HuH-7 (cell line): ENCODE data around the gene LIMA1.
"Not testable (repeated sequence)": the region's sequence is repeated elsewhere in the genome, so short reads cannot be mapped to it uniquely, and the experiment has no call there.

Experiments
- DNase-seq: peaks from one replicate; pipeline ENCODE4 v3.0.0; 2011; ENCODE audit warnings: low spot score

Gene LIMA1

DNA sequence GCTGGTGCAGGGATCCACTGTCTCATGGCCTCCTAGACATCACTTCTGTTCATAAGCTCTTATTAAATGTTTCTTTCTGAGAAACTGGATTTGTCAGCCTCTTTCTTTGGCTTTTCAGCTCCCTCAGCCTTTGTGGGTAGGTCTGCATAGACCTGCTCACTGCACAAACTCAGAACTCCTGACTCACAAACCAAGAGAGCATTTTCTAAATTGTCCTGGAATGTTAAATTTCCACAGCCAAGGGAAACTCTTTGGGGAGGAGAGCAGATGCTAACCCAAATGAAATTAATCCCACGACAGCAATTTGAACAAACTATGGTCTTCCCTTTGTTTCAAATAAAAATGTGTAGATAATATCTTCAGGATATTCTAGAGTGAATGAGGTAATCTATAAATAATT, 96.6 kb downstream of the LIMA1 start:
- DNase-seq: no peak

DNA sequence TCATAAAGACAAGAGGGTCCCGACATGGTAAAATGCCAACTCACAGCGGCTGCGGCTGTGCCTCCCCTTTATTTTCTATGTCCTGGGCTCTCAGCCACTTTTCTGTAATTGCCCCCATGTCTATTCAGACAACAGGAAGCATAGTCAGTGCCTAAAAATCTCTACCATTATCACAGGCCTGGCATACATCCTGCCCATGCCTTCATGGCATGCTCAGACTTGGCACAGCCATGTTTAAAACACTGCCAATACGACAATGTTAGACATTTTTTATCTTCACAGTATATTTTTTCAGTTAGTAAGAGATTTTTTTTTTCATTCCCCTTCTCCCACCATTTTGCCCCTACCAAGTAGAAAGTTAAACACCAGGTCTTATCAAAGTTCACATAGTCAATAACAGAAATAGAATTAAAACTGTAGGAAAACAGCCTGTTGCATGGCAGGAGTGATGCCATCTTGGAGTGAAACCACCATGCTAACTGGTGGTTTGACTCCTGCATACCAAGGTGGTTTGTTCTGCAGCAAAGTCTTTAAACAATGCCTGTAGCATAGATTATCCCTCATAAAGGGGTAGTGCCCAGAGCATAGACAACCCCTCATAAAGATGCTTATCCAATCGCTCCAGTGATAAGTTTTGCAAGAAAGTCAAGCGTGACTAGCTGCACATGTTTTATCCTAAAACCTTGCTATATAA, 97.2 kb downstream of the LIMA1 start:
- DNase-seq: no peak

DNA sequence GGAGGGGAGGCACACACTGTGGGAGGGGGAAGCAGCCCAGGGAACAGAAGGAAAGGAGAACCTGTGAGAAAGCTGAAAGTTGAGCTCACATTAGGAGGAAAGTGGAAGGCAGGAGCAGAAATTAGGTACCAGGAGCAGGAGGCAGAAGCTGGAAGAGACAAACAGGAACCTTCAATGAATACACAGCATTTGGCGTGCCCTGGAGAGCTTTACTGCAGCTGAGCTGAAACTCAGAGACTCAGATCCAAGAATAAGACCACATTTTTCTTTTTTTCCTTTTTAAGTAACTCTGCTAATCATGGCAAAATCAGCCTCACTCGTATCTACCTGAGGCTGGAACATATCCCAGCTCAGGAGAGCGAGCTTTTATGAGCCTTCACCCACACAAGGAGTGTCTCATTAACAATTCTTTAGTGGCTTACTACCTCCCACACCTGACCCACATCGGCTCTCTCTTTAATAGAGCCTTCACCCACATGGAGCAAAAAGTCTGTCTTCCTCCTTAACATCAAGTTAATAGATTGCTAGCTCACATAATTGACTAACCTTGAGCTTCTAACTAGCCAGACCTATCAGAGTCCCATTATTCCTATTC, 97.9 kb downstream of the LIMA1 start:
- no peak for DNase-seq

DNA sequence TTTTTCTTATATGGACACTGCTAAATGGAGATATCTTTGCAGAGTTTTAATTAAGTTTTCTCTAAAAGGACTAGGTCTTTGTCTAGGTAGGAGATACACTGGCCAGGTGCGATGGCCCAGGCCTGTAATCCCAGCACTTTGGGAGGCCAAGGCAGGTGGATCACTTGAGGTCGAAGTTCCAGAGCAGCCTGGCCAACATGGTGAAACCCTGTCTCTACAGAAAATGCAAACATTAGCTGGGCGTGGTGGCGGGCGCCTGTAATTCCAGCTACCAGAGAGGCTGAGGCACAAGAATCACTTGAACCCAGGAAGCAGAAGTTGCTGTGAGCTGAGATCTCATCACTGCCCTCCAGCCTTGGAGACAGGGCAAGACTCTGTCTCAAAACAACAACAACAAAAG, 99.1 kb downstream of the LIMA1 start:
- DNase-seq: no peak

DNA sequence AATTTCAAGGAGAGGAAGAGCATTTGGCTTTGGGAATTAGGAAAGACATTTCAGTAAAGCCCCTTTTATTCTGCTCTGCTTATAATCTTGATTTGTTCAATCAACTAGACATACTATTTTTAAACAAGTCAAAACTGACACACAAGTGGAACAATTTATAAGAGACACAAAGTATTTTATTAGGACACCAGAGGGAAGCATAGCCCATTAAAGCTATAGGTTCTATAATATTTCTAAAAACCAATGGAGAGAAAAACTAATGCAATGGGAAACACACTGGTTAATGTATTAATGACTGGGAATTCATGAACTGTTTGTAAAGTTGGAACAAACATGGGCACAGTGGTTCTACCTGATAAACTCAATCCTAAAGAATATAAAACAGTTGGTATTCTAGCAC, 100.9 kb downstream of the LIMA1 start:
- no peak for DNase-seq

DNA sequence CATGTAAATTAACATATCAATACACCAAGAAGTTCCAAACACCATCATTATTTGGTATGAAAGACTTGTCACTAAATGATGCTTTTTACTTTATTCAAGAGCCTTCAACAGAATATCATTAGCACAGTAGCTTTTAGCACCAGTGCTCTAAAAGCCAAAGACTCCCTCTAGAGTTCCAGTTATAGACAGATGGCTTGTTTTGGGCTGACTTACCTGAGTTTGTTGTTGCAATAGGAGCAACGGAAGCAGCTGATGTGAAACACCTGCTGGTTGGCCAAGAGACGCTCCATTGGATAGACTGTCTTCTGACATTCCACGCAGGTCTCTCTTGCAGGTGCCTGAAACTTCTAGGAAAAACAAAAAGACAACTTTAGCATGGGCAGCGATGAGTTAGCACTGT, 101.6 kb downstream of the LIMA1 start:
- no peak for DNase-seq

DNA sequence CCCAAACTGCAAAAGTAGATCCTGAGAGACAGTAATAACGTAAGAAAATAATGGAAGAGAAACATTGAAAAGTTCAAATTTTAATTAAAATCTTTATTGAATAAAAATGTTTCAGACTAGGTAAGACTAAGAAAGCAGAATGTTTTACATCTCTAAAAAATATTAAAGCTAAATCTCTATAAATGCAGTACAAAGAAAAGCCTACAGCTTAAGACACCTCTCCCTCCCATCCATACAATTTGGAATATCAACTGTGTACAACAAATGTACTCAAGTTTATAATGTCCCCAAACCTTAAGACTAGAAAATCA, 107.6 kb downstream of the LIMA1 start:
- no peak for DNase-seq

DNA sequence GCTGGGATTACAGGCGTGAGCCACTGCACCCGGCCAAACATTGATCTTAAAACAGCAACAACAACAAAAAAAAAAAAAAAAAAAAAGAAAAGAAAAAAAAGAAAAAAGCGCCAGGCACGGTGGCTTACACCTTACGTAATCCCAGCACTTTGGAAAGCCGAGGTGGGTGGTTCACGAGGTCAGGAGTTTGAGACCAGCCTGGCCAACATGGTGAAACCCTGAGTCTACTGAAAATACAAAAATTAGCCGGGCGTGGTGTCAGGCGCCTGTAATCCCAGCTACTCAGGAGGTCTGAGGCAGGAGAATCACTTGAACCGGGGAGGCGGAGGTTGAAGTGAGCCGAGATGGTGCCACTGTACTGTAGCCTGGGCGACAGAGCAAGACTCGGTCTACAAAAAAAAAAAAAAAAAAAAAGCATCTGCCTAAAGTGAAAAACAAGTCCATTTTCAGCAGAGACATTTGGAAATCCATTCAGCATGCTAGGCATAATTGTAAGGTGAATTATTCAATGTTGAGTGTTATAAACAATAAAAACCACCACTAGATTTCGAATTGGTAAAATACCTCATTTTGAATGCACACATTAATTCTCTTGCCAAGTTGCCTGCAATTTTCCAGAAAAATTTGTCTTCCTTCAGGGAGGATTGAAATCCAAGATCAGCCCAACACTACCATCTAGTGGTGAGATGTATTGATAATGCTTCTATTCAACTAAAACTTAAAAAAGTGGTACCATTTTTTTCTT, 108.2 kb downstream of the LIMA1 start:
- DNase-seq: peak; percentile 27

DNA sequence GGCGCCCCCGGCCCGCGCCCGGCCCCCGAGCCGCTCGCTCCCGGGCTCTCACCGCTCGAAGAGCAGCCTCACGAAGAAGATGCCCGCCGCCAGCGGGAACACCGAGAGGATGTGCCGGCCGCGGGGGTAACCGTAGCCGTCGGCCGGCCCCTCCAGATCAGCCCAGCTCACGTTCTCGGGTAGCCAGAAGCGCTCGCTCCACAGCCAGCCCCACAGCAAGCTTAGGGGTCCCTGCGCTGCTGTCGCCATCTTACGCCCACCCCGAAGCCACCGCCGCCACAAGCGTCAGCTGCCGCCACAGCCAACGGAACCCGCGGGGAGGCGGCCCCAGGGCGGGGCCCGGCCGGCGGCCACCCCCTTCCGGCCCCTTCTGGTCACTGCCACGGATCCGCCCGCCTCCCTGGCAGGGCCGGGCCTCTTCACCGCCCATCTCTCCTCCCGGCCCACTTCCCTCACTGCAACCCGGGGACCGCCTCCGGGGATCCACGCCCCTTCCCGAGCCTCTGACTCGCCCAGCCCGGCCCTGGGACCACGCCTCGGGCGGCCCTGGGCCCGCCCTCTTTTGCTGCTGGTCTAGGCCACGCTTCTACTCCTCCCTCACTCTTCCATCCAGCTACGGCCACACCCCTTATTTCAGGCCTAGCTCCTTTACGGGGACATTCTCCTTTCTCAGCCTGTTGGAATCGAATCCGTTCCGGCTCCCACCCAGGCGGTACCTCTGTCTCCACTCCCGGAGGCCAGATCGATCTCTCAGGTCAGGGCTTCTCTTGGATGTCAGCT, 116.1 kb downstream of the LIMA1 start, which contains the start of gene CERS5:
Gene CERS5 (minus strand): TSS at position 321 of the 780 bp plus-strand sequence. CDS start 72 bp downstream, at position 249.
- peak; percentile 94 for DNase-seq

DNA sequence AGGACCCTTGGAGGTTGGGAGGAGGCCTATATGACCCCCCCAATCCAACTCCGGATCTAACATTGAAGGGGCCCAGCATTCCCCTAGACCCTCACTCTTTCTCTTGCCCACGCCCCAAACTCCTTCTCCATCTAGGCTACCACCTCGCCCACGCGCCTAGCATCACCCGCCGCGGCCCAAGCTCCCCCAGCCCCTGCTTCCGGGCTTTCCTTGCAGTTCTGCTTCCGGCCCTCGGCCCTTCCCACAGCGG, 116.6 kb downstream of the LIMA1 start:
- no peak for DNase-seq

DNA sequence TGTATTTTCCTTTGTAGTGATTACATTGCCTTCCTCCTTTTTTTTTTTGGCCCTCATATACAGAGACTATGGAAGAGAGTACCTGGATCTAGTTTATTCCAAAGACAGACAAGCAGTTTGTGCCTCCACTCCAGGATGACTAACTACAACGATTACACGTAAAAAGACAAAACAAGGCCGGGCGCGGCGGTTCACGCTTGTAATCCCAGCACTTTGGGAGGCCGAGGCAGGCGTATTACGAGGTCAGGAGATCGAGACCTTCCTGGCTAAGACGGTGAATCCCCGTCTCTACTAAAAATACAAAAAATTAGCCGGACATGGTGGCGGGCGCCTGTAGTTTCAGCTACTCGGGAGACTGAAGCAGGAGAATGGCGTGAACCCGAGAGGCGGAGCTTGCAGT, 118.4 kb downstream of the LIMA1 start:
- no peak for DNase-seq

DNA sequence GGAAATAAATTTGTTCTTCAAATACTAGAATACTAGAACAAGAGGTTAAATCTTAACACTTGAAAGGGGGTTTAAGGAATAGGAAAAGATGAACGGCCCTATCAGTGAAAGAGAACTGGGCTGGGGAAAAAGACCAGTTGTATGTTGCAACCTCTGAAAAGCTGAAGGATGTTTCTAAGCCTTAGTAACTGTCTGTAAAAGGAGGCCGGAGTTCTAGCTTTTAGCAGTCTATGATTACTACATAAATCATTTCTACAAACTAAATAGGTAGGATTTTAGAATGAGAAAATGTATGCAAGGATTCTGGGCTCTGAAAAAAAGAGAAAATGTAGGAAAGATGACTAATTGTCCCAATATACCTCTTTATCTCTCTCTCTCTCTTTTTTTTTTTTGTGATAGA, 121.1 kb downstream of the LIMA1 start:
- no peak for DNase-seq

DNA sequence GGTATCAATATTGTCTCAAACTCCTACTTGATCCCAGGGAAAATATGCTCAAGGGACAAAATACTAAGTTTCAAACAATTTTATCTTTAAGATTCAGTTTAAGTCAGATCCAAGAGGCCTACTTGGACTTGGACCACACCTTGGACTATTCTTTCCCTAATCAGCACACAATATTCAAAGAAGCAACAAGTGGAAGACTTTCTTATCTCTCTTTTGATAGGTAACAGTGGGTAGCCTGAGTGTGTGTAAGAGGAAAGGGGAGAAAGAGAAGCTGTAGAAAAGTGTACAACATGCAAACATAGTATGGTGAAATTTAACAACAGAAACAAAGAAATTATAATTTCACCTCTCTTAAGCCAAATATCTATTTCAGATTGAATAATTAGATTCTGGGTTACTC, 122.7 kb downstream of the LIMA1 start:
- DNase-seq: no peak

DNA sequence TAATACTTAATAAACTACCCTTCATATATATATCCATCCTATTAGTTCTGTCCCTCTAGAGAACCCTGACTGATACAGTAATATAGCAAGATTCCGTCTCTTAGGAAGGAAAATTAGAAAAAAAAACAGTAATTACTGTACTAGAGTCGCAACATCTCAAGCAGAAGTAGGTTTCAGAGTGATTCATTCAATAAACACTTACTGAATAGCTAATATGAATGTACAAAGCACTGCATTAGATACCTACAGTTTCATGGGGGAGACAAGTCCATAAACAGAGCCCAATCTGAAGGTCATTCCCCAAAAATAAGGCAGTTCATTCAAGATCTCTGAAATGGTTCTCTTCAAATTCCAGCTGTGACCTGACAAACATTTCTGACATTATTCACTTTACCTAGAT, 126.1 kb downstream of the LIMA1 start:
- DNase-seq: no peak

DNA sequence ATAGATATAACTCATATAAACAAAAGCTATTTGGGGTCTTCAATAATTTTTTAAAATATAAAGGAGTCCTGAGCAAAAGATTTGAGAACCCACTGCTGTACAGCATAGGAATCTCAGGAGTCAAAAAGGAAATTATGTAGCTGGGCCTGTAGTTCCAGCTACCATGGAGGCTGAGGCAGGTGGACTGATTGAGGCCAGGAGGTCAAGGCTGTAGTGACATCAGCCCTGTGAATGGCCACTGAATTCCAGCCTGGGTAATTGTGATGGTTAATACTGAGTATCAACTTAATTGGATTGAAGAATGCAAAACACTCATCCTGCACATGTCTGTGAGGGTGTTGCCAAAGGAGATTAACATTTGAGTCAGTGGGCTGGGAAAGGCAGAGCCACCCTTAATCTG, 126.7 kb downstream of the LIMA1 start:
- DNase-seq: no peak

DNA sequence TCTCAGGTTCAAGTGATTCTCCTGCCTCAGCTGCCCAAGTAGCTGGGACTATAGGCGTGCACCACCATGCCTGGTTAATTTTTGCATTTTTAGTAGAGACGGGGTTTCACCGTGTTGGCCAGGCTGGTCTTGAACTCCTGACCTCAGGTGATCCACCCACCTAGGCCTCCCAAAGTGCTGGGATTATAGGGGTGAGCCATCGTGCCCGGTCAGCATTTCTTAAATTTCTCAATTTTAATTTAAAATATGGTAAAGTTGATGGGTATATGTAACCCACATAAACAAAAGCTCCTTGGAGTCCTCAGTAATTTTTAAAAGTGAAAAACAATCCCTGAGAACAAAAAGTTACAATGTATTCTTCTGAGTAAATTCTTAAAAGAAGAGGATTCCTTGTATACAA, 128.4 kb downstream of the LIMA1 start:
- DNase-seq: not testable (repeated sequence)

DNA sequence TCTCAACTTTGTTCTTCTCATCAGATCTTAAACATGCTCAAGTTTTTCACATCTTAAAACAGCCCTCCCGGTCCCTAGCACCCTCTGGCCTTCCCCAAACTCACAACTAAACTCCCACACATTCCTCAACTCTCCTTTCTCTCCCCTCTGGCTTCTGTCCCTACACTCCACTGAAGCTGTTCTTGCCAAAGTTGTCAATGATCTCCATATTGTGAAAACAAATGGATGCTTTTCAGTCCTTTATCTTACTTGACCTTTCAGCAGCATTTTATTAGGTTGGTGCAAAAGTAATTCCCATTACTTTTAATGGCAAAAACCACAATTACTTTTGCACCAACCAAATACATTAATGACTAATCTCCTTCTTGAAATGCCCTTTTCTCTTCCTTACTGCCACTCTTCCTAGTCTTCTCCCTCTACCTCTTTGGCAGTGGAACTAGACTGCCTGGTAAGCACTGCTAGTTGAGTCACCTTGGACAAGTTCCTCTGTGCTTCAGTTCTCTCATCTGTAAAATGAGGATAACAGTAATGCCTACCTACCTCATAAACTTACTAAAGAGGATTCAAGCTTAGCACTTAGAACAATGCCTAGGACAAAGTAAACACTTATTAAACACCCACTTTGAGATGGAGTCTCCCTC, 132.2 kb downstream of the LIMA1 start:
- DNase-seq: no peak

DNA sequence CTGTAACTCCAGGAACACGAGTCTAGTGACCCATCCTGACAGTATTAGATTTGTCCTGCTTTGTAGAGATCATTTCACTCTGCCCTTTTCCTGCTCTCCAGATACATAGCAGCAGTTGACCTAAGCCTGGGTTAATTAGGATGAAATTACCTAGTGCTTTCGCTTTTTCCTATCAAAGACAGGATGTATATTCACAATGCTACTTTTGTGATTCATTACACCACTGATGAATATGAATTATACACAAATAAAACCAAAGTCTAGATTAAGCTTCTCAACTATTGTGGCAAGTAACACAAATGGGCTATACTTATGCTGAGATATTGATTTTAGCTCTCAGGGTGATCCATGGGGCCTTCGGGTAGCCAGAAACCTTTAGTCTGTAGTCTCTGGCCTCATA, 134.0 kb downstream of the LIMA1 start:
- no peak for DNase-seq

DNA sequence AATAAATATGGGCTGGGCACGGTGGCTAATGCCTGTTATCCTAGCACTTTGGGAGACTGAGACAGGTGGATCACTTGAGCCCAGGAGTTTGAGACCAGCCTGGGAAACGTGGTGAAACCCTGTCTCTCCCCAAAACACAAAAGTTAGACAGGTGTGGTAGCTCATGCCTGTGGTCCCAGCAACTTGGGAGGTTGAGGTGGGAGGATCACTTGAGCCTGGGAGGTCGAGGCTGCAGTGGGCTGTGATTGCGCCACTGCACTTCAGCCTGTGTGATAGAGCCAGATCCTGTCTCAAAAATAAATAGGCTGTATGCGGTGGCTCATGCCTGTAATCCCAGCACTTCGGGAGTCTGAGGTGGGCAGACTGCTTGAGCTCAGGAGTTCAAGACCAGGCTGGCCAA, 135.3 kb downstream of the LIMA1 start:
- not testable (repeated sequence) for DNase-seq

DNA sequence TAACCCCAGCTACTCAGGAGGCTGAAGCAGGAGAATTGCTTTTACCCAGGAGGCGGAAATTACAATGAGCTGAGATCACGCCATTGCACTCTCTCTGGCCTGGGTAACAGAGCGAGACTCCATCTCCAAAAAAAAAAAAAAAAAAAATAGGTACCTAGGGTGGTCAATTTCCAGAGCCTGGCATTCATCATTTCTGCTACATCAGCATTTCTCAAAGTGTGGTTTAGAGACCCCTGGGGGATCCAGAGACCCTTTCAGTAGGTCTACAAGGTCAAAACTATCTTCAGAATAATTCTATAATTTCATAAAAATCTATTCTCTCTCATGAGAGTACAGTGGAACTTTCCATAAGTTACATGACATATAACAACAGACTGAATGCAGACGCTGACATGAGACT, 136.0 kb downstream of the LIMA1 start:
- DNase-seq: no peak

DNA sequence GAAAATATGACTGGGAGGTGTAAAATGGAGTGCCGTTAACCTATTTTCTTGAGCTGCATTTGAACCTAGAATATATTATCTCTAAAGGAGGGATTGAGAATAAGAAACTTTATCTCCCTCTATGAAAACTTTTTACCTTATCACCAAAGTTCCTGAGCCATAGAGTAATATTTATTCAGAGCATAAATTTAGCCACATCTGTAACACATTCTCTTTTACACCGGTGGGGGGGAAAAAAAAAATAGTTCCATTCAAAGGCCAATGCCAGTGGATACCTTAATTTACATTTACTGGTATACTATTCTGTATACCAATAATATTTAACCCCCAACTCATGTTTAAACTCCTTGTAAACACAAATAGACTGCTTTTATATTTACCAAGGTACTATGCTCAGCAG, 137.9 kb downstream of the LIMA1 start:
- no peak for DNase-seq

DNA sequence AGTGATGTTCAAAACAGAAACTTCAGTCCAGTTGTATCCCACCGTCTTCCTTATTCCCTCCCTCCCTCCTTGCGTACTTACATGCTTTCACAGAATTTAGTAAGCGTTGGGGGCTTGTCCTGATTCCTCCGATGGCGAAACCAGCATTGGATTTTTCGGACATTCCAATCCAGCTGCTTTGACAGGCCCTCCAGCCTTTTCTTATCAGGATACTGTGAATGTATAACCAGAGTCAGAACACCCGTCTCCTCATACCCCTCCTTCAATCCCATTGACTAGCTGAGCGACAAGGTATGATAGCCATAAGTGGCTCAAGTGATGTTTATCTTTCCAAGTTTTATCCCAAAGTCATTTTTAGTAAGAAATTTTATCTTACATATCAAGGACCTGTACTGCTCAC, 140.3 kb downstream of the LIMA1 start:
- DNase-seq: peak; percentile 67
